Panc1 (cell line): ENCODE data around the gene OR4C3. TPM values are rescaled to one million over a fixed set of nuclear protein-coding genes. Genes with fewer than 3 reads are reported as not detected.
"Not testable (repeated sequence)": the region's sequence is repeated elsewhere in the genome, so short reads cannot be mapped to it uniquely, and the experiment has no call there.

Experiments
- ATAC-seq: fragments of 200-7000 bp; cut with Tn5 transposase; 2 replicates; pipeline ENCODE4 v1.9.1; 2020; ENCODE audit warnings: mild to moderate bottlenecking, moderate library complexity
- BruUV-seq: library from RNA; stranded (reverse); fragments of 400-500 nt; replicated peaks from 2 replicates; lab custom pipeline; 2021; lab: Mats Ljungman, UMichigan
- CTCF ChIA-PET: fragments of 300-600 bp; sonication (Branson Sonifier 250); formaldehyde crosslinking; loops from one replicate; lab custom pipeline; 2022; ENCODE audit warnings: antibody characterized with exemption; lab: Charles Lee
- POLR2A ChIA-PET: fragments of 300-600 bp; sonication (Branson Sonifier 250); formaldehyde crosslinking; loops from one replicate; lab custom pipeline; 2022; ENCODE audit warnings: antibody characterized with exemption; lab: Charles Lee
- DNase-seq: peaks from one replicate; pipeline ENCODE4 v3.0.0-alpha.2; 2010; ENCODE audit warnings: low read depth, low spot score
- H3K27ac ChIP-seq: 2 replicates; pipeline ENCODE4 v1.5.1; 2011; ENCODE audit warnings: mild to moderate bottlenecking, low read length, inconsistent platforms
- H3K27me3 ChIP-seq: fragments of 200-500 bp; sonication (Bioruptor generic); 2 replicates; pipeline ENCODE4 v1.6.0; 2014; ENCODE audit warnings: low read length, inconsistent platforms; ENCODE audit not compliant: control insufficient read depth, insufficient read depth
- H3K36me3 ChIP-seq: fragments of 200-500 bp; sonication (Bioruptor generic); 2 replicates; pipeline ENCODE4 v1.5.1; 2014; ENCODE audit warnings: inconsistent platforms, mild to moderate bottlenecking, low read length, moderate library complexity; ENCODE audit not compliant: control insufficient read depth, insufficient read depth
- H3K4me1 ChIP-seq: 2 replicates; pipeline ENCODE4 v1.5.1; 2011; ENCODE audit warnings: inconsistent platforms, mild to moderate bottlenecking, low read length, moderate library complexity; ENCODE audit not compliant: control insufficient read depth, insufficient read depth
- H3K4me3 ChIP-seq, 2 experiments: 2 replicates each; pipeline ENCODE4 v1.5.1; 2011 to 2012; ENCODE audit warnings: low read depth in 2 of 2, low read length in 2 of 2, mild to moderate bottlenecking in 2 of 2, inconsistent platforms in 1 of 2, moderate library complexity in 1 of 2
- H3K9me3 ChIP-seq: fragments of 200-500 bp; sonication (Bioruptor generic); 2 replicates; pipeline ENCODE4 v1.5.1; 2014; ENCODE audit warnings: low read depth, mild to moderate bottlenecking, inconsistent platforms, low read length, moderate library complexity; ENCODE audit not compliant: control insufficient read depth, insufficient read depth
- POLR2AphosphoS5 ChIP-seq: IDR thresholded peaks from 2 replicates; pipeline ENCODE4 v1.6.1; 2012; ENCODE audit warnings: mild to moderate bottlenecking, low read depth, low read length, moderate library complexity
- SIN3A ChIP-seq: IDR thresholded peaks from 2 replicates; pipeline ENCODE4 v1.6.1; 2012; ENCODE audit warnings: low read depth, mild to moderate bottlenecking, low read length, moderate library complexity, borderline replicate concordance; ENCODE audit not compliant: insufficient read depth
- TCF7L2 ChIP-seq: IDR thresholded peaks from 2 replicates; pipeline ENCODE4 v1.6.1; 2011; ENCODE audit warnings: mild to moderate bottlenecking, low read depth, low read length, inconsistent platforms
- in situ Hi-C: cut with HindIII; loops from 2 replicates; pipeline ENCODE4 v1.10.0; 2016; ENCODE audit warnings: low sequenced_read_pairs, low pct_unique_long_range_greater_than_20kb
- intact Hi-C: fragments of 100-400 bp; cut with micrococcal nuclease; formaldehyde crosslinking; loops from one replicate; pipeline ENCODE4 v1.10.0; 2022; ENCODE audit not compliant: unreplicated experiment
- total RNA-seq: library from RNA; stranded (reverse); gene quantifications from one replicate; pipeline ENCODE4 v1.2.1, GENCODE V29; 2021; ENCODE audit not compliant: unreplicated experiment
- TF ChIP-seq, protein P1 (sequence below): fragments of 450-650 bp; IDR thresholded peaks from 2 replicates; pipeline ENCODE4 v1.5.1; 2017; ENCODE audit warnings: mild to moderate bottlenecking
- TF ChIP-seq, protein P2 (sequence below), 2 experiments: IDR thresholded peaks; 2 replicates each; pipeline ENCODE4 v1.6.1; 2011 to 2012; ENCODE audit warnings: low read depth in 2 of 2, control low read depth in 1 of 2, low read length in 1 of 2, mild to moderate bottlenecking in 1 of 2, moderate library complexity in 1 of 2; ENCODE audit not compliant: insufficient read depth in 1 of 2

OR4C3 gene
- total RNA-seq, 1 experiment from 2014 or later, result not detected

DNA sequence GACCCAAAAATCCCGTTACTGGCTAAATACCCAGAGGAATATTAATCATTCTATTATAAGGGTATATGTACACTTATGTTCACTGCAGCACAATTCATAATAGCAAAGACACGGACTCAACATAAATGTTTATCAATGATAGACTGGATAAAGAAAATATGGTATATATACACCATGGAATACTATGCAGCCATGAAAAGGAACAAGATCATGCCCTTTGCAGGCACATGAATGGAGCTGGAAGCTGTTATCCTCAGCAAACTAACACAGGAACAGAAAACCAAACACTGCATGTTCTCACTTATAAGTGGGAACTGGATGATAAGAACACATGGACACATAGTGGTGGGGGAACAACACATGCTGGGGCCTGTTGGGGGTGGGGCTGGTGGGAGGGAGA lies 11.1 kb upstream of the OR4C3 start:
- intact Hi-C loops, H3K9me3 ChIP-seq, H3K36me3 ChIP-seq, H3K27ac ChIP-seq, POLR2A ChIA-PET, BruUV-seq, H3K4me1 ChIP-seq, in situ Hi-C loops, H3K4me3 ChIP-seq, CTCF ChIA-PET, ATAC-seq, H3K27me3 ChIP-seq, DNase-seq: not testable (repeated sequence)

- BruUV-seq, result not testable (repeated sequence)
Measured at GRCh38 chr11:48319813-48320212, 4.9 kb upstream of the OR4C3 start.

GRCh38 chr11:48341466-48341865 lies 16.7 kb downstream of the OR4C3 start:
- ATAC-seq (no peak), DNase-seq (no peak)
- ChIA-PET POLR2A (no interaction called here), CTCF (no interaction called here)
- BruUV-seq, result no TSS peak
- Histone ChIP-seq H3K9me3 (peaks cover 2% of the 10 kb centered on the region; the same call in 1 of the 2 replicates), H3K36me3 (no peaks in the 10 kb centered on the region), H3K4me1 (no peaks in the 10 kb centered on the region), H3K27me3 (no peaks in the 10 kb centered on the region), H3K4me3 (no peak overlapping the region), H3K27ac (no peak overlapping the region)
- TF ChIP-seq TCF7L2 (no peak), SIN3A (no peak), POLR2AphosphoS5 (no peak)
- TF ChIP-seq, protein P1, sequence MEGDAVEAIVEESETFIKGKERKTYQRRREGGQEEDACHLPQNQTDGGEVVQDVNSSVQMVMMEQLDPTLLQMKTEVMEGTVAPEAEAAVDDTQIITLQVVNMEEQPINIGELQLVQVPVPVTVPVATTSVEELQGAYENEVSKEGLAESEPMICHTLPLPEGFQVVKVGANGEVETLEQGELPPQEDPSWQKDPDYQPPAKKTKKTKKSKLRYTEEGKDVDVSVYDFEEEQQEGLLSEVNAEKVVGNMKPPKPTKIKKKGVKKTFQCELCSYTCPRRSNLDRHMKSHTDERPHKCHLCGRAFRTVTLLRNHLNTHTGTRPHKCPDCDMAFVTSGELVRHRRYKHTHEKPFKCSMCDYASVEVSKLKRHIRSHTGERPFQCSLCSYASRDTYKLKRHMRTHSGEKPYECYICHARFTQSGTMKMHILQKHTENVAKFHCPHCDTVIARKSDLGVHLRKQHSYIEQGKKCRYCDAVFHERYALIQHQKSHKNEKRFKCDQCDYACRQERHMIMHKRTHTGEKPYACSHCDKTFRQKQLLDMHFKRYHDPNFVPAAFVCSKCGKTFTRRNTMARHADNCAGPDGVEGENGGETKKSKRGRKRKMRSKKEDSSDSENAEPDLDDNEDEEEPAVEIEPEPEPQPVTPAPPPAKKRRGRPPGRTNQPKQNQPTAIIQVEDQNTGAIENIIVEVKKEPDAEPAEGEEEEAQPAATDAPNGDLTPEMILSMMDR, result no peak
- TF ChIP-seq, protein P2, sequence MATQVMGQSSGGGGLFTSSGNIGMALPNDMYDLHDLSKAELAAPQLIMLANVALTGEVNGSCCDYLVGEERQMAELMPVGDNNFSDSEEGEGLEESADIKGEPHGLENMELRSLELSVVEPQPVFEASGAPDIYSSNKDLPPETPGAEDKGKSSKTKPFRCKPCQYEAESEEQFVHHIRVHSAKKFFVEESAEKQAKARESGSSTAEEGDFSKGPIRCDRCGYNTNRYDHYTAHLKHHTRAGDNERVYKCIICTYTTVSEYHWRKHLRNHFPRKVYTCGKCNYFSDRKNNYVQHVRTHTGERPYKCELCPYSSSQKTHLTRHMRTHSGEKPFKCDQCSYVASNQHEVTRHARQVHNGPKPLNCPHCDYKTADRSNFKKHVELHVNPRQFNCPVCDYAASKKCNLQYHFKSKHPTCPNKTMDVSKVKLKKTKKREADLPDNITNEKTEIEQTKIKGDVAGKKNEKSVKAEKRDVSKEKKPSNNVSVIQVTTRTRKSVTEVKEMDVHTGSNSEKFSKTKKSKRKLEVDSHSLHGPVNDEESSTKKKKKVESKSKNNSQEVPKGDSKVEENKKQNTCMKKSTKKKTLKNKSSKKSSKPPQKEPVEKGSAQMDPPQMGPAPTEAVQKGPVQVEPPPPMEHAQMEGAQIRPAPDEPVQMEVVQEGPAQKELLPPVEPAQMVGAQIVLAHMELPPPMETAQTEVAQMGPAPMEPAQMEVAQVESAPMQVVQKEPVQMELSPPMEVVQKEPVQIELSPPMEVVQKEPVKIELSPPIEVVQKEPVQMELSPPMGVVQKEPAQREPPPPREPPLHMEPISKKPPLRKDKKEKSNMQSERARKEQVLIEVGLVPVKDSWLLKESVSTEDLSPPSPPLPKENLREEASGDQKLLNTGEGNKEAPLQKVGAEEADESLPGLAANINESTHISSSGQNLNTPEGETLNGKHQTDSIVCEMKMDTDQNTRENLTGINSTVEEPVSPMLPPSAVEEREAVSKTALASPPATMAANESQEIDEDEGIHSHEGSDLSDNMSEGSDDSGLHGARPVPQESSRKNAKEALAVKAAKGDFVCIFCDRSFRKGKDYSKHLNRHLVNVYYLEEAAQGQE (IDR thresholded peaks at IDR 0.05; ENCODE audit: insufficient read depth in 1 of 2, low read depth in 2 of 2, low read length in 1 of 2), result no peak
- in situ Hi-C loops, result no loop called here
- intact Hi-C loops, result no loop called here

More at GRCh38 chr11:48319813-48320212, 4.9 kb upstream of the OR4C3 start:
- H3K36me3 ChIP-seq, POLR2A ChIA-PET, H3K27me3 ChIP-seq, H3K4me1 ChIP-seq, H3K4me3 ChIP-seq, intact Hi-C loops, CTCF ChIA-PET, H3K27ac ChIP-seq, DNase-seq, in situ Hi-C loops, ATAC-seq, H3K9me3 ChIP-seq: not testable (repeated sequence)

DNA sequence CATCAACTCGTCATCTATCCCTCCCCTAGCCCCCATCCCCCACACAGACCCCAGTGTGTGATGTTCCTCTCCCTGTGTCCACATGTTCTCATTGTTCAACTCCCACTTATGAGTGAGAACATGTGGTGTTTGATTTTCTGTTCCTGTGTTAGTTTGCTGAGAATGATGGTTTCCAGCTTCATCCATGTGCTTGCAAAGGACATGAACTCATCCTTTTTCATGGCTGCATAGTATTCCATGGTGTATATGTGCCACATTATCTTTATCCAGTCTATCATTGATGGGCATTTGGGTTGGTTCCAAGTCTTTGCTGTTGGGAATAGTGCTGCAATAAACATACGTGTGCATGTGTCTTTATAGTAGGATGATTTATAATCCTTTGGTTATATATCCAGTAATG lies 17.8 kb downstream of the OR4C3 start:
- H3K4me3 ChIP-seq, ATAC-seq, H3K27me3 ChIP-seq, H3K27ac ChIP-seq, BruUV-seq, in situ Hi-C loops, CTCF ChIA-PET, H3K4me1 ChIP-seq, H3K9me3 ChIP-seq, H3K36me3 ChIP-seq, intact Hi-C loops, DNase-seq: not testable (repeated sequence)
- POLR2A ChIA-PET, result interaction anchor here (0.6 kb wide), 1 partner anchor 33 kb away, joined by 3 read pairs; no protein-coding TSS in a partner anchor

GRCh38 chr11:48346286-48346685 lies 21.6 kb downstream of the OR4C3 start:
- ATAC-seq, in situ Hi-C loops, H3K27me3 ChIP-seq, BruUV-seq, CTCF ChIA-PET, H3K36me3 ChIP-seq, H3K4me1 ChIP-seq, DNase-seq, POLR2A ChIA-PET, intact Hi-C loops, H3K9me3 ChIP-seq, H3K27ac ChIP-seq, H3K4me3 ChIP-seq: not testable (repeated sequence)
